ENCODE results near the gene DYNC2H1. TPM values are rescaled to one million over a fixed set of nuclear protein-coding genes. Genes with fewer than 3 reads are reported as not detected.

Gene DYNC2H1
- total RNA-seq, 4 donors from 2014 or later: 36.9 to 41.2 (median 40.0) TPM

DNA sequence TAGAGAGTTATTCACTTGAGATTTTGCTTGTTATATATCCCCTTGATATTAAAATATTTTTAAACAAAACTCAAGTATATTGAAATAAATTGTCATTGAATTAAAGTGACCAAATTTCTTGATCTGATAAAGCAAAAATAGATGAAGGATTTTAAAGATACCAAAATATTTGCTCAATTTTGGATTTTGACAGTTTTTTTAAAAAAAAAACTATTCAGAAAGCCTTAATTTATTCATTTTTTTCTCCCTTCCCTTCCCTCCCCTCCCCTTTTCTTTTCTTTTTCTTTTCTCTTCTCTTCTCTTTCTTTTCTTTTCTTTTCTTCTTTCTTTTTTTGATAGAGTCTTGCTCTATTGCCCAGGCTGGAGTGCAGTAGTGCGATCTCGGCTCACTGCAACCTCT lies 163.7 kb downstream of the DYNC2H1 start:
- no peak for DNase-seq
- intact Hi-C loops (cut with DNase I): no loop called here

DNA sequence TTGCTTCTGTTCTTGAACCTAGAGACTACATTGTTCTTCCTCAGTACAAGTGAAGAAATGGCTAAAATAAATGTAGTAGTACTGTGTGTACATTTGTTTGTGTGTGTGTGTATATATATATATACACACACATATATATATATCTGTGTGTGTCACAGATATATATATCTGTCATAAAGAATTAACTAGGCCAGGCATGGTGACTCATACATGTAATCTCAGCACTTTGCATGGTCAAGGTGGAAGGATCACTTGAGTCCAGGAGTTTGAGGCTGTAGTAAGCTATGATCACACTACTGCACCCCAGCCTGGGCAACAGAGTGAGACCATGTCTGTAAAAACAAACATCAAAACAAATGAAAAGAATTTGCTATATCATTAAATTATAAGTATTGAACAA lies 164.8 kb downstream of the DYNC2H1 start:
- no peaks in the 10 kb centered on the region for H3K4me1 ChIP-seq
- H3K27me3 ChIP-seq: no peaks in the 10 kb centered on the region
- no peaks in the 10 kb centered on the region for H3K9me3 ChIP-seq
- no peak overlapping the region for H3K4me3 ChIP-seq (replicated peaks in 1 of 3)
- DNase-seq: no peak
- H3K36me3 ChIP-seq: no peaks in the 10 kb centered on the region
- intact Hi-C loops (cut with DNase I): no loop called here
- H3K27ac ChIP-seq: no peak overlapping the region
- no peak for TF ChIP-seq POLR2A (IDR thresholded peaks at IDR 0.05)
- TF ChIP-seq, protein P1, sequence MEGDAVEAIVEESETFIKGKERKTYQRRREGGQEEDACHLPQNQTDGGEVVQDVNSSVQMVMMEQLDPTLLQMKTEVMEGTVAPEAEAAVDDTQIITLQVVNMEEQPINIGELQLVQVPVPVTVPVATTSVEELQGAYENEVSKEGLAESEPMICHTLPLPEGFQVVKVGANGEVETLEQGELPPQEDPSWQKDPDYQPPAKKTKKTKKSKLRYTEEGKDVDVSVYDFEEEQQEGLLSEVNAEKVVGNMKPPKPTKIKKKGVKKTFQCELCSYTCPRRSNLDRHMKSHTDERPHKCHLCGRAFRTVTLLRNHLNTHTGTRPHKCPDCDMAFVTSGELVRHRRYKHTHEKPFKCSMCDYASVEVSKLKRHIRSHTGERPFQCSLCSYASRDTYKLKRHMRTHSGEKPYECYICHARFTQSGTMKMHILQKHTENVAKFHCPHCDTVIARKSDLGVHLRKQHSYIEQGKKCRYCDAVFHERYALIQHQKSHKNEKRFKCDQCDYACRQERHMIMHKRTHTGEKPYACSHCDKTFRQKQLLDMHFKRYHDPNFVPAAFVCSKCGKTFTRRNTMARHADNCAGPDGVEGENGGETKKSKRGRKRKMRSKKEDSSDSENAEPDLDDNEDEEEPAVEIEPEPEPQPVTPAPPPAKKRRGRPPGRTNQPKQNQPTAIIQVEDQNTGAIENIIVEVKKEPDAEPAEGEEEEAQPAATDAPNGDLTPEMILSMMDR (IDR thresholded peaks at IDR 0.05): no peak

More for the DNA sequence above, 163.7 kb downstream of the DYNC2H1 start:
- no peak for TF ChIP-seq POLR2A (IDR thresholded peaks at IDR 0.05)
- TF ChIP-seq, protein P1 (IDR thresholded peaks at IDR 0.05): no peak
- no peaks in the 10 kb centered on the region for H3K36me3 ChIP-seq
- no peaks in the 10 kb centered on the region for H3K4me1 ChIP-seq
- H3K27me3 ChIP-seq: no peaks in the 10 kb centered on the region
- WGBS, 2 donors: 92 to 98% methylated on average over 2 of the region's 2 CpGs
- H3K27ac ChIP-seq: no peak overlapping the region
- H3K9me3 ChIP-seq: no peaks in the 10 kb centered on the region
- no peak overlapping the region for H3K4me3 ChIP-seq (replicated peaks in 1 of 3)

DNA sequence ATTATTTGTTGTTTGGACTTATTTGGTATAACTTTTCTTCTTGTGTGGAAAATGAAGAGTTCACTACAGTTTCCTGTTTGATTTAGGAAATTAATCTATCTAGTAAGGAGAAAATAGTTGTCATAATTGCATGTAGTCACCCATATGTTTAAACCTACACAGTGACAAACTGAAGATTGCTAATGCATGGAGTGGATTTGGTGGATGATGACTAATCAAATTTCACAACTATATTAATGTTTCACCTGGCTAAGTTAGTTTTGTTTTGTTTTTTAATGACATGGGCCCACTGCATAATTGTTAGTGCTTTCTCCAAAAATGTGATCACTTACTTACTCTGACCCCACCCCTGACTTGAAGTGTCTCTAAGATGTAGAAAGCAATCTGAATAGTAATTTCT lies 170.6 kb downstream of the DYNC2H1 start:
- Histone ChIP-seq H3K4me1 (no peaks in the 10 kb centered on the region), H3K9me3 (no peaks in the 10 kb centered on the region), H3K4me3 (replicated peaks in 1 of 3) (no peak overlapping the region), H3K36me3 (no peaks in the 10 kb centered on the region), H3K27ac (no peak overlapping the region), H3K27me3 (no peaks in the 10 kb centered on the region)
- no peak for DNase-seq
- intact Hi-C loops (cut with DNase I): no loop called here
- TF ChIP-seq, protein P1 (IDR thresholded peaks at IDR 0.05): no peak
- no peak for TF ChIP-seq POLR2A (IDR thresholded peaks at IDR 0.05)

DNA sequence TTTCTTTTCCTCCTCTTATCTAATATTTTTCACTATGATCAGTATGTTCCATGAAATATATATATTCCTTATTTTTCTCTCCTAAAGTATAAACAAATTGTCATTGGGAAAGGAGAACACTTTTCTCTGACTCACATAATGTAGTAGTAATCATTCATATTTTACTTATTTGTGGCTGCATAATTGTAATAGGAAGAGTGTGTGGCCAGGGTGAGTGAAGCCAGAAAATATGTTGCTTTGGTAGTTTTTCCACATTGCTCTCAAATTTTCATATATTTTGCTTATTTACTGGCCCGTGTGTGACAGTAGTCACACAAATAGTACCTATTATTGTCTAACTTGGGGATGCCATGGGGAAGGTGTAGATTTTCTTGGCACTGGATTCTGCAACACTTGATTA lies 172.1 kb downstream of the DYNC2H1 start:
- intact Hi-C loops (cut with DNase I): no loop called here
- no peaks in the 10 kb centered on the region for H3K9me3 ChIP-seq
- WGBS, 2 donors: 93% methylated on average over 1 of the region's 1 CpG
- H3K4me3 ChIP-seq (replicated peaks in 1 of 3): no peak overlapping the region
- no peak for TF ChIP-seq POLR2A (IDR thresholded peaks at IDR 0.05)
- TF ChIP-seq, protein P1 (IDR thresholded peaks at IDR 0.05): no peak
- no peaks in the 10 kb centered on the region for H3K36me3 ChIP-seq
- no peak overlapping the region for H3K27ac ChIP-seq
- DNase-seq: no peak
- no peaks in the 10 kb centered on the region for H3K4me1 ChIP-seq
- no peaks in the 10 kb centered on the region for H3K27me3 ChIP-seq

DNA sequence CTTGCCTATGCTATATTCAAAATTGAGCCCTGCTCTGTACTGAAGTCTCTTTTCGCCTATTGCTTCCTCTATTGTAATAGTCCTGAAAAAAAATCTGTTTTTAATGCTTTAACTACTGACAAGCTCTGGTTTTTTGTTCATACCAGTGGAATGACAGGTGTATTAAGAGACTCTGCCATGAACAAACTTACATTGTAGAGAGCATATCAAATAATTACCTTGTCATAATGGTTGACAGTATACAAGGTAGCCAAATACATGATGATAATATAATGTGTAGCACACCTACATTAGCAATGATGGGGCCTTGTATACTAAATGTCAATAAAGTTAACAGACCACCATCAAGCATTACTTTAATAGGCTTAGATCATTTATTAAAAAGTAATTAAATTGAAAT lies 175.0 kb downstream of the DYNC2H1 start:
- H3K36me3 ChIP-seq: peaks cover 3 to 6% of the 10 kb centered on the region in 2 donors
- WGBS, 2 donors: 96 to 98% methylated on average over 1 of the region's 1 CpG
- TF ChIP-seq, protein P1 (IDR thresholded peaks at IDR 0.05): no peak
- TF ChIP-seq POLR2A (IDR thresholded peaks at IDR 0.05): no peak

More for the DNA sequence above, 175.0 kb downstream of the DYNC2H1 start:
- DNase-seq: no peak
- Histone ChIP-seq H3K9me3 (no peaks in the 10 kb centered on the region), H3K4me3 (replicated peaks in 1 of 3) (no peak overlapping the region), H3K27me3 (no peaks in the 10 kb centered on the region), H3K27ac (no peak overlapping the region), H3K4me1 (no peaks in the 10 kb centered on the region)
- intact Hi-C loops (cut with DNase I): no loop called here
